Nephron (organoid): ENCODE data around the gene ZNF579.

Experiments used
- H3K27ac Mint-ChIP-seq, 3 experiments: 2 replicates each; pipeline ENCODE4 v1.8.0; 2020; ENCODE audit warnings: mixed read lengths in 3 of 3, mild to moderate bottlenecking in 2 of 3, moderate library complexity in 1 of 3
- H3K27me3 Mint-ChIP-seq: 2 replicates; pipeline ENCODE4 v1.8.0; 2021; ENCODE audit warnings: low read depth, mild to moderate bottlenecking, moderate library complexity, mixed read lengths
- H3K36me3 Mint-ChIP-seq: 2 replicates; pipeline ENCODE4 v1.8.0; 2020; ENCODE audit warnings: low read depth, mixed read lengths
- H3K4me1 Mint-ChIP-seq: 2 replicates; pipeline ENCODE4 v1.8.0; 2020; ENCODE audit warnings: mixed read lengths
- H3K4me3 Mint-ChIP-seq, 3 experiments: 2 replicates each; pipeline ENCODE4 v1.8.0; 2020; ENCODE audit warnings: mild to moderate bottlenecking in 3 of 3, mixed read lengths in 3 of 3, moderate library complexity in 2 of 3
- H3K9me3 Mint-ChIP-seq: 2 replicates; pipeline ENCODE4 v1.8.0; 2020; ENCODE audit warnings: mixed read lengths
- CTCF ChIP-seq, 3 experiments: fragments of 200-600 bp; sonication (generic); IDR thresholded peaks; one replicate each; pipeline ENCODE4 v1.5.0; 2021; ENCODE audit warnings: antibody characterized with exemption in 3 of 3; ENCODE audit not compliant: unreplicated experiment in 3 of 3

ZNF579 gene

GRCh38 chr19:55553217-55554182 is 27.1 kb downstream of the ZNF579 start:
- no peak overlapping the region for H3K4me3 Mint-ChIP-seq
- peaks cover 19% of the 10 kb centered on the region for H3K4me1 Mint-ChIP-seq
- TF ChIP-seq CTCF (IDR thresholded peaks at IDR 0.05; ENCODE audit: unreplicated experiment in 3 of 3): no peak
- no peaks in the 10 kb centered on the region for H3K36me3 Mint-ChIP-seq
- peaks cover 30% of the 10 kb centered on the region for H3K27me3 Mint-ChIP-seq
- H3K27ac Mint-ChIP-seq: peak overlapping the region in 1 of 3 experiments; percentile 15
- no peaks in the 10 kb centered on the region for H3K9me3 Mint-ChIP-seq

DNA sequence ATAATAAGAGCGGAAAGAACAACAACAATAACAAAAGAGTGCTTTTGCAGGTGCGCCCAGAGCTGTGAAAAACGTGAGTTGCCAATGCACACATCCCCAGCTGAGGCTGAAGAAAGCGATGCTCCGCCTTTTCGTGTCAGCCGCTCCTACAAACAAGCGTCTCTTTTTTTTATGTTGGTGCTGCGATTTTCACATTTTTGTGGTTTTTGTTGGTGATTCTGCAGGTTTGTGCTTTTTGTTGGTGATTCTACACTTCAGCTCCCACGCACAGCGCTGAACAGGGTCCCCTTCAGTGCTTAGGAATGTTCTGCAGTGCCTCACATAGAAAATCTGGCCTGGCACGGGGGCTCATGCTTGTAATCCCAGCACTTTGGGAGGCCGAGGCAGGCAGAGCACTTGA is 28.0 kb downstream of the ZNF579 start:
- no peak for TF ChIP-seq CTCF (IDR thresholded peaks at IDR 0.05; ENCODE audit: unreplicated experiment in 3 of 3)
- Mint-ChIP-seq H3K4me3 (no peak overlapping the region), H3K27ac (peak overlapping the region in 2 of 3 experiments; percentile 15 to 69), H3K9me3 (no peaks in the 10 kb centered on the region), H3K4me1 (peaks cover 25% of the 10 kb centered on the region), H3K27me3 (peaks cover 37% of the 10 kb centered on the region), H3K36me3 (no peaks in the 10 kb centered on the region)

DNA sequence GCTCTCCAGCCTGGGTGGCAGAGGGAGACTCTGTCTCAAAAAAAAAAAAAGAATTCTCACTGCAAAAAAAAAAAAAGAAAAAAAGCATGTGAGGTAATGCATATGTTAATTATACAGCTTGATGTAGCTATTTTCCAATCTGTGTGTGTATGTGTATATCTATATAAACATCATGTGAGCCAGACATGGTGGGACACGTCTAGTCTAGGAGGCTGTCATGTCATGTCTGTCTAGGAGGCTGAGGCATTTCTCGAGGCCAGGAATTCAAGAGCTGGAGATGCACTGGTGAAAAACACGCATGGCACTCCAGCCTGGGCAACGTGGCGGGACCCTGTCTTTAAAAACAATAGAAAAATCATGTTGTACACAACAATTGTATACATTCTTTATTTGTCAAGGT is 28.4 kb downstream of the ZNF579 start:
- peaks cover 37% of the 10 kb centered on the region for H3K27me3 Mint-ChIP-seq
- H3K4me3 Mint-ChIP-seq: peak overlapping the region in 1 of 3 experiments; percentile 10
- H3K4me1 Mint-ChIP-seq: peaks cover 29% of the 10 kb centered on the region
- H3K36me3 Mint-ChIP-seq: no peaks in the 10 kb centered on the region
- H3K9me3 Mint-ChIP-seq: no peaks in the 10 kb centered on the region
- no peak for TF ChIP-seq CTCF (IDR thresholded peaks at IDR 0.05; ENCODE audit: unreplicated experiment in 3 of 3)
- H3K27ac Mint-ChIP-seq: peak overlapping the region in 2 of 3 experiments; percentile 21 to 69

- Mint-ChIP-seq H3K36me3 (no peaks in the 10 kb centered on the region), H3K27ac (peak overlapping the region in 2 of 3 experiments; percentile 17 to 75), H3K9me3 (no peaks in the 10 kb centered on the region), H3K4me3 (peak overlapping the region in 2 of 3 experiments; percentile 55 to 56), H3K27me3 (peaks cover 44% of the 10 kb centered on the region), H3K4me1 (peaks cover 37% of the 10 kb centered on the region)
- TF ChIP-seq CTCF (IDR thresholded peaks at IDR 0.05; ENCODE audit: unreplicated experiment in 3 of 3): no peak
Measured at GRCh38 chr19:55550321-55550650, 30.4 kb downstream of the ZNF579 start.

DNA sequence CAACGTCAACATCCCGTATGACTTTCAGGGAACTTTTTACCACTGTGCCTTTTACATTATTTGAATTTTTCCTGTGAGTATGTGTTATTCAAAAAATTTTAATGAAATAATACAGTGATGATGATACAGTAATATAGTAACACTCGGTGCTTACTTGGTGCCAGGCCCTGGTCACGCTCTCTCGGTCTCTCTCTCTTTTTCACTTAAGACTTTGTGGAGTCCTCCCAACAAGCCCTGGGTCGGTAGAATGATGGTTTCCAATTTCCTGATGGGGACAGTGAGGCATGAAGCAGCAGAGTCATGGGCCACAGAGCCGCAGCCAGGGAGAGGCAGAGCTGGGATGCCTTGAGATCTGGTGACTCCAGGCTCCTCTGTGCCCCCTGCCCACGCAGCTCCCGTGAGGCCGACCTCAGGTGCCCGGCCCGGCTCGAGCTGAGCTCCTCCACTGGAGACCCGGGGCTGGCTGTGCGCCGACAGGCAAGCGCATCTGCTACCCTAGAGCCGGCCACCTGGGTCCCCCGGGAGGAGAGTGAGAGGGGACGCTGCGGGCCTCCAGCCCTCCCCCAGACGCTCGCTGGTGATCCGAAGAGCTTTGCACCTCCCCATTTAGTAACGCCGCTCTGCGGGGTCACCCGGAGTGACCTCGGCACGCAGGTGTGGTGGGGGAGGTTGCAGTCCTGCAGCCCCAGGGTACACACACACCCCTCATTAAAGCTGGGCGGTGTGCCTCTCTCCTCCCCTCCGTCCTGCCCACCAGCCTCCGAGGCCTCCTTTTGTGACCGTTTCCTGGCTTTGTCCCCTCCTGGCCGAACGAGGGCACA is 30.9 kb downstream of the ZNF579 start:
- H3K9me3 Mint-ChIP-seq: no peaks in the 10 kb centered on the region
- peaks cover 41% of the 10 kb centered on the region for H3K27me3 Mint-ChIP-seq
- H3K4me3 Mint-ChIP-seq: peak overlapping the region in 2 of 3 experiments; percentile 55 to 56
- peaks cover 40% of the 10 kb centered on the region for H3K4me1 Mint-ChIP-seq
- TF ChIP-seq CTCF (IDR thresholded peaks at IDR 0.05; ENCODE audit: unreplicated experiment in 3 of 3): no peak
- no peaks in the 10 kb centered on the region for H3K36me3 Mint-ChIP-seq
- peak overlapping the region in 2 of 3 experiments; percentile 17 to 75 for H3K27ac Mint-ChIP-seq
